ENCODE data around the gene ACVR1.
"Not testable (repeated sequence)": the region's sequence is repeated elsewhere in the genome, so short reads cannot be mapped to it uniquely, and the experiment has no call there.

The ACVR1 gene

GRCh38 chr2:157788201-157788600 is 87.9 kb downstream of the ACVR1 start:
- no peak for DNase-seq

- no peak for DNase-seq
These were observed 88.7 kb downstream of the ACVR1 start for GRCh38 chr2:157787364-157787938.

- no peak for DNase-seq
These were observed 89.3 kb downstream of the ACVR1 start for GRCh38 chr2:157786663-157787363.

- no peak for DNase-seq
These were observed 90.1 kb downstream of the ACVR1 start for GRCh38 chr2:157785866-157786662.

- no peak for DNase-seq
These were observed 90.9 kb downstream of the ACVR1 start for GRCh38 chr2:157785200-157785599.

GRCh38 chr2:157784823-157785175 is 91.3 kb downstream of the ACVR1 start:
- DNase-seq = no peak

GRCh38 chr2:157784169-157784822 is 91.8 kb downstream of the ACVR1 start:
- no peak for DNase-seq

- DNase-seq = no peak
These were observed 92.9 kb downstream of the ACVR1 start for GRCh38 chr2:157783245-157783644.

GRCh38 chr2:157782057-157782845 is 93.9 kb downstream of the ACVR1 start:
- DNase-seq = peak in 1 of 2 donors; percentile 15

- DNase-seq = no peak
These were observed 95.9 kb downstream of the ACVR1 start for GRCh38 chr2:157780211-157780610.

- no peak for DNase-seq
These were observed 96.3 kb downstream of the ACVR1 start for GRCh38 chr2:157779794-157780193.

GRCh38 chr2:157777427-157777826 is 98.7 kb downstream of the ACVR1 start:
- DNase-seq = peak; percentile 62 to 64

GRCh38 chr2:157771234-157771633 is 104.9 kb downstream of the ACVR1 start:
- DNase-seq = no peak

GRCh38 chr2:157769856-157770255 is 106.3 kb downstream of the ACVR1 start:
- no peak for DNase-seq

GRCh38 chr2:157764386-157764785 is 111.7 kb downstream of the ACVR1 start:
- peak in 1 of 2 donors; percentile 8 for DNase-seq

GRCh38 chr2:157761520-157761919 is 114.6 kb downstream of the ACVR1 start:
- no peak for DNase-seq

- no peak for DNase-seq
These were observed 115.2 kb downstream of the ACVR1 start for GRCh38 chr2:157760949-157761348.

GRCh38 chr2:157759855-157760254 is 116.3 kb downstream of the ACVR1 start:
- no peak for DNase-seq

GRCh38 chr2:157758586-157758985 is 117.5 kb downstream of the ACVR1 start:
- no peak for DNase-seq

GRCh38 chr2:157757500-157757899 is 118.6 kb downstream of the ACVR1 start:
- no peak for DNase-seq

- DNase-seq = not testable (repeated sequence)
These were observed 119.7 kb downstream of the ACVR1 start for GRCh38 chr2:157756447-157756846.

- DNase-seq = no peak
These were observed 124.6 kb downstream of the ACVR1 start for GRCh38 chr2:157751462-157752058.
